Measurements from ENCODE around the gene GIPC2.

GRCh38 chr1:78061825-78062523 is 16.2 kb downstream of the GIPC2 start:
- TF ChIP-seq EZH2 (IDR thresholded peaks at IDR 0.05; ENCODE audit: borderline replicate concordance, insufficient read depth, low read depth, low read length, poor library complexity, severe bottlenecking) (no peak), CTCF (IDR thresholded peaks at IDR 0.05) (no peak)

Measured in B cell (primary cell).